Activated CD8-positive, alpha-beta memory T cell treated with anti-CD3 and anti-CD28 coated beads, Interleukin-2, amount 10 ng/mL, durations not matched to agents 7 days and 5 days (primary cell): Measurements from ENCODE around the gene COMMD4. TPM values are rescaled to one million over a fixed set of nuclear protein-coding genes. Genes with fewer than 3 reads are reported as not detected.
"Not testable (repeated sequence)": the region's sequence is repeated elsewhere in the genome, so short reads cannot be mapped to it uniquely, and the experiment has no call there.

Experiments
- ATAC-seq: fragments of 150-1000 bp; cut with Tn5 transposase; one replicate; pipeline ENCODE4 v1.10.0; 2021; ENCODE audit warnings: moderate library complexity
- CTCF ChIA-PET: fragments of 350-600 bp; sonication (Branson Sonifier 250); formaldehyde crosslinking; loops from one replicate; lab custom pipeline; 2021; ENCODE audit warnings: antibody characterized with exemption; lab: Charles Lee
- DNase-seq: peaks from one replicate; pipeline ENCODE4 v3.0.0-alpha.2; 2020
- H3K27ac Mint-ChIP-seq: one replicate; pipeline ENCODE4 v1.8.0; 2021; ENCODE audit warnings: mild to moderate bottlenecking, mixed read lengths
- H3K27me3 Mint-ChIP-seq: one replicate; pipeline ENCODE4 v1.8.0; 2021; ENCODE audit warnings: mixed read lengths
- H3K36me3 Mint-ChIP-seq: one replicate; pipeline ENCODE4 v1.8.0; 2021; ENCODE audit warnings: mild to moderate bottlenecking, mixed read lengths
- H3K4me1 Mint-ChIP-seq: one replicate; pipeline ENCODE4 v1.8.0; 2021; ENCODE audit warnings: mixed read lengths
- H3K4me3 Mint-ChIP-seq: one replicate; pipeline ENCODE4 v1.8.0; 2021; ENCODE audit warnings: mild to moderate bottlenecking, moderate library complexity, mixed read lengths
- H3K9me3 Mint-ChIP-seq: one replicate; pipeline ENCODE4 v1.8.0; 2022; ENCODE audit warnings: low read depth, mixed read lengths
- microRNA-seq: library from miRNA; unstranded; fragments of <30 nt; microRNA quantifications from one replicate; pipeline ENCODE4 v1.2.0, GENCODE V29; 2022
- total RNA-seq, 2 experiments: library from RNA; stranded (reverse); gene quantifications; one replicate each; pipeline ENCODE4 v1.2.3, GENCODE V29; 2021

The COMMD4 gene
- total RNA-seq, 2 experiments from 2014 or later = 76.6 to 80.7 TPM

DNA sequence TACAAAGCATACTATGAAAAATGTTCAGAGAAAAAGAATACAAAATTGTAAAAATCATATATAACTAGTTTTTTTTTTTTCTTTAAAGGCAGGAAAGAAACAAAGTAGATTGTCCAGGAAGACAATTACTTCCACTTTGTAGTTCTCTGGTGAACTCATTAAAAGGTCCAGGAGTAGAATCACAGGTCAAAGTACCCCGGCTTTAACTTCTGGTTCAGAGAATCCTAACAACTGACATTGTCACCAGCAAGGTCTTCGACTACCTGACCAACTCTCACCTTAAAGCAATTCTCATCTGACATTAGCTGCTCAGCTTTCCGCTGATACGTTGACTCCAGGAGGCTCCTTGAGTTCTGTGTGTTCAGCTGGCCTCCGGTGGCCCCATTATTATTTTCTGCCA is 48.1 kb downstream of the COMMD4 start:
- Mint-ChIP-seq H3K36me3 (peaks cover 60% of the 10 kb centered on the region), H3K4me1 (peaks cover 18% of the 10 kb centered on the region)
- H3K9me3 Mint-ChIP-seq, H3K27ac Mint-ChIP-seq, ATAC-seq, H3K4me3 Mint-ChIP-seq, CTCF ChIA-PET, DNase-seq, H3K27me3 Mint-ChIP-seq: not testable (repeated sequence)

Small RNA genes lying within 50 kb of the gene (microRNA-seq; reads per million reads assigned to microRNA genes)
- gene MIR631 = not detected

Other genes with a start within 250 kb of the COMMD4 start
- 10 to 100 TPM; 62.8 to 63.0 TPM for gene C15orf39, start 134.2 kb upstream of the COMMD4 start, total RNA-seq
- not detected for gene GOLGA6C, start 77.7 kb upstream of the COMMD4 start, total RNA-seq
- under 1 TPM in 1 of 2 experiments, not detected in 1; 0.12 TPM for gene GOLGA6D, start 53.2 kb upstream of the COMMD4 start, total RNA-seq
- gene NEIL1, start 11.0 kb downstream of the COMMD4 start, total RNA-seq = 1 to 10 TPM; 1.0 to 1.9 TPM
- 100 to 1,000 TPM; 143 to 170 TPM for gene MAN2C1, start 32.5 kb downstream of the COMMD4 start, total RNA-seq
- 100 to 1,000 TPM; 100 to 111 TPM for gene SIN3A, start 115.6 kb downstream of the COMMD4 start, total RNA-seq
- gene PTPN9, start 243.3 kb downstream of the COMMD4 start, total RNA-seq = 10 to 100 TPM; 34.0 to 41.9 TPM